B cell (primary cell): Measurements from ENCODE around the gene FUT6. TPM values are rescaled to one million over a fixed set of nuclear protein-coding genes. Genes with fewer than 3 reads are reported as not detected.

Experiments
- ATAC-seq: fragments of 200-7000 bp; cut with Tn5 transposase; one replicate; pipeline ENCODE4 v1.10.0; 2021; ENCODE audit warnings: low read depth, mild to moderate bottlenecking, moderate number of reproducible peaks, moderate library complexity
- CTCF ChIA-PET: fragments of 350-600 bp; sonication (Branson Sonifier 250); formaldehyde crosslinking; loops from one replicate; lab custom pipeline; 2021; ENCODE audit warnings: antibody characterized with exemption, inconsistent platforms; lab: Charles Lee
- POLR2A ChIA-PET: fragments of 350-600 bp; sonication (Branson Sonifier 250); formaldehyde crosslinking; loops from one replicate; lab custom pipeline; 2021; ENCODE audit warnings: antibody characterized with exemption; lab: Charles Lee
- DNase-seq: peaks from one replicate; pipeline ENCODE4 v3.0.0; 2013
- H2AFZ ChIP-seq: 2 replicates; pipeline ENCODE4 v1.6.1; 2012; ENCODE audit warnings: mild to moderate bottlenecking, low read depth, low read length; ENCODE audit not compliant: insufficient read depth, poor library complexity, severe bottlenecking
- H3K27ac ChIP-seq, 2 donors: 1 replicate in 1 of 2; 2 replicates in 1 of 2; pipeline ENCODE4 v1.5.1; 2012 to 2013; ENCODE audit warnings: low read length in 2 of 2, mild to moderate bottlenecking in 2 of 2, moderate library complexity in 1 of 2
- H3K27me3 ChIP-seq, 4 experiments: fragments of 200-600 bp in 1 of 4; sonication (generic) in 1 of 4; replicated peaks in 1 of 4; 1 replicate in 2 of 4; 2 replicates in 2 of 4; pipeline versions ENCODE4 v1.6.1 to v1.7.0; 2013 to 2016; ENCODE audit warnings: low read length in 3 of 4, mild to moderate bottlenecking in 2 of 4, mixed read lengths in 1 of 4, moderate library complexity in 1 of 4; ENCODE audit not compliant: insufficient read depth in 4 of 4, control insufficient read depth in 3 of 4; ENCODE audit errors: control extremely low read depth in 1 of 4
- H3K36me3 ChIP-seq, 2 experiments: replicated peaks in 1 of 2; 1 replicate in 1 of 2; 2 replicates in 1 of 2; pipeline versions ENCODE4 v1.6.1 to v1.7.1; 2013; ENCODE audit warnings: low read length in 1 of 2; ENCODE audit not compliant: insufficient read depth in 2 of 2, control insufficient read depth in 1 of 2; ENCODE audit errors: control extremely low read depth in 1 of 2, extremely low read depth in 1 of 2
- H3K4me1 ChIP-seq, 2 donors: fragments of 200-600 bp in 1 of 2; sonication (generic) in 1 of 2; 1 replicate in 1 of 2; 2 replicates in 1 of 2; pipeline versions ENCODE4 v1.5.1 to v1.6.1; 2013 to 2017; ENCODE audit warnings: low read length in 2 of 2; ENCODE audit not compliant: control insufficient read depth in 2 of 2, insufficient read depth in 2 of 2
- H3K4me2 ChIP-seq: replicated peaks from 2 replicates; pipeline ENCODE3; 2012; ENCODE audit warnings: mild to moderate bottlenecking, low read depth, low read length; ENCODE audit not compliant: poor library complexity, severe bottlenecking
- H3K4me3 ChIP-seq, 5 experiments: fragments of 200-600 bp in 1 of 5; sonication (generic) in 1 of 5; 1 replicate in 3 of 5; 2 replicates in 2 of 5; pipeline versions ENCODE4 v1.5.1 to v1.7.0; 2011 to 2016; ENCODE audit warnings: low read length in 4 of 5, mild to moderate bottlenecking in 4 of 5, low read depth in 2 of 5, control low read depth in 1 of 5, moderate library complexity in 1 of 5; ENCODE audit not compliant: insufficient read depth in 1 of 5; ENCODE audit errors: control extremely low read depth in 1 of 5, extremely low read depth in 1 of 5
- H3K79me2 ChIP-seq: fragments of 200-600 bp; sonication (generic); one replicate; pipeline ENCODE4 v1.6.0; 2016; ENCODE audit warnings: low read length; ENCODE audit not compliant: control insufficient read depth, insufficient read depth
- H3K9ac ChIP-seq: fragments of 200-600 bp; sonication (generic); 2 replicates; pipeline ENCODE4 v1.6.1; 2017; ENCODE audit warnings: mild to moderate bottlenecking, low read length, moderate library complexity
- H3K9me3 ChIP-seq, 3 donors: one replicate each; pipeline versions ENCODE4 v1.6.1 to v1.7.1; 2013; ENCODE audit warnings: low read length in 2 of 3; ENCODE audit not compliant: control insufficient read depth in 2 of 3, insufficient read depth in 1 of 3; ENCODE audit errors: control extremely low read depth in 1 of 3
- H4K20me1 ChIP-seq: 2 replicates; pipeline ENCODE4 v1.6.0; 2012; ENCODE audit warnings: mild to moderate bottlenecking, low read length; ENCODE audit not compliant: insufficient read depth, control insufficient read depth, poor library complexity, severe bottlenecking
- H3K27ac Mint-ChIP-seq: one replicate; pipeline ENCODE4 v1.8.0; 2021; ENCODE audit warnings: mixed read lengths
- H3K27me3 Mint-ChIP-seq: one replicate; pipeline ENCODE4 v1.8.0; 2021; ENCODE audit warnings: mixed read lengths
- H3K4me1 Mint-ChIP-seq: one replicate; pipeline ENCODE4 v1.8.0; 2021; ENCODE audit warnings: mixed read lengths
- H3K4me3 Mint-ChIP-seq: one replicate; pipeline ENCODE4 v1.8.0; 2021; ENCODE audit warnings: mixed read lengths
- H3K9me3 Mint-ChIP-seq: one replicate; pipeline ENCODE4 v1.8.0; 2022; ENCODE audit warnings: mixed read lengths; ENCODE audit not compliant: insufficient read depth
- EZH2 ChIP-seq: IDR thresholded peaks from 2 replicates; pipeline ENCODE4 v1.6.1; 2012; ENCODE audit warnings: borderline replicate concordance, low read depth, mild to moderate bottlenecking, moderate library complexity, low read length; ENCODE audit not compliant: insufficient read depth, poor library complexity, severe bottlenecking
- WGBS: methylation state at CpG from one replicate; pipeline ENCODE4 v1.1.5; 2013; ENCODE audit warnings: missing lambda C conversion rate; ENCODE audit not compliant: insufficient coverage; 5-methylcytosine and 5-hydroxymethylcytosine counted together
- intact Hi-C: fragments of 100-400 bp; cut with micrococcal nuclease; formaldehyde crosslinking; loops from one replicate; pipeline ENCODE4 v1.10.0; 2022
- polyA plus RNA-seq: library from polyadenylated mRNA; depleted of rRNA; stranded (reverse); fragments of >200 nt; gene quantifications from 2 replicates; pipeline ENCODE4 v1.2.3, GENCODE V29; 2012
- total RNA-seq, 2 donors: library from RNA; stranded (reverse); fragments of 120-200 nt in 1 of 2; gene quantifications; 1 replicate in 1 of 2; 2 replicates in 1 of 2; pipeline versions ENCODE4 v1.2.3 to v1.2.4, GENCODE V29; 2013 to 2022
- TF ChIP-seq, protein P1 (sequence below): fragments of 200-600 bp; IDR thresholded peaks from one replicate; pipeline ENCODE4 v1.8.0; 2022; ENCODE audit warnings: antibody characterized with exemption, mild to moderate bottlenecking

The FUT6 gene
- total and polyA plus RNA-seq, 2 donors (not counting 1 experiment from before 2014, with no cell fraction given): 0.03 TPM; not detected in 1

DNA sequence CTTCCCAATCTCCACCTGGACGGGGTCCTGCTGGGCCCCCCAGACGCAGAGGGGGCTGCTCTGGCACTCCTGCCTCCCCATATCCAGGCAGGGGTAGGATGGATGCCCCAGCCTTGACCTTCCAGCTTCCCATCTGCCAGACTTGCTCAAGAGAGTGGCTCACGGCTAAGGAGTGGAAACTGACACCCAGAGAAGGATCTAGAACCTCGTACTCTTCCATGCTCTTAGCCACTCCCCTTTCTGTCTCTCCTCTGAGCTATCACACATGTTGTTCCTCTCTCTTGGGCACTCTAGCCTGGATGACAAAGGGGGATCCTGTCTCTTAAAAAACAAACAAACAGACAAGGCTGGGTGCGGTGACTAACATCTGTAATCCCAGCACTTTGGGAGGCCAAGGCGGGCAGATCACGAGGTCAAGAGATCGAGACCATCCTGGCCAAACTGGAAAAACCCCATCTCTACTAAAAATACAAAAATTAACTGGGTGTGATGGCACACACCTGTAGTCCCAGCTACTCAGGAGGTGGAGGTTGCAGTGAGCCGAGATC, 43.0 kb upstream of the FUT6 start:
- no peak overlapping the region for H3K4me3 ChIP-seq
- peaks cover 0 to 5% (median 0%) of the 10 kb centered on the region in 3 donors for H3K9me3 ChIP-seq
- CTCF ChIA-PET: no interaction called here
- no peaks in the 10 kb centered on the region for H3K36me3 ChIP-seq
- no peak overlapping the region for H3K9ac ChIP-seq
- intact Hi-C loops: no loop called here
- no peaks in the 10 kb centered on the region for H3K9me3 Mint-ChIP-seq
- H3K4me1 ChIP-seq: no peaks in the 10 kb centered on the region
- no peak overlapping the region for H3K4me3 Mint-ChIP-seq
- ATAC-seq: no peak
- no peak for DNase-seq
- H4K20me1 ChIP-seq: no peaks in the 10 kb centered on the region
- H3K27ac Mint-ChIP-seq: no peak overlapping the region
- no peak overlapping the region for H3K27ac ChIP-seq
- POLR2A ChIA-PET: no interaction called here
- peaks cover 15% of the 10 kb centered on the region for H3K27me3 Mint-ChIP-seq
- 33% methylated on average over 5 of the region's 9 CpGs for WGBS
- no peaks in the 10 kb centered on the region for H3K79me2 ChIP-seq
- no peak overlapping the region for H3K4me2 ChIP-seq
- H2AFZ ChIP-seq: no peak overlapping the region
- TF ChIP-seq, protein P1, sequence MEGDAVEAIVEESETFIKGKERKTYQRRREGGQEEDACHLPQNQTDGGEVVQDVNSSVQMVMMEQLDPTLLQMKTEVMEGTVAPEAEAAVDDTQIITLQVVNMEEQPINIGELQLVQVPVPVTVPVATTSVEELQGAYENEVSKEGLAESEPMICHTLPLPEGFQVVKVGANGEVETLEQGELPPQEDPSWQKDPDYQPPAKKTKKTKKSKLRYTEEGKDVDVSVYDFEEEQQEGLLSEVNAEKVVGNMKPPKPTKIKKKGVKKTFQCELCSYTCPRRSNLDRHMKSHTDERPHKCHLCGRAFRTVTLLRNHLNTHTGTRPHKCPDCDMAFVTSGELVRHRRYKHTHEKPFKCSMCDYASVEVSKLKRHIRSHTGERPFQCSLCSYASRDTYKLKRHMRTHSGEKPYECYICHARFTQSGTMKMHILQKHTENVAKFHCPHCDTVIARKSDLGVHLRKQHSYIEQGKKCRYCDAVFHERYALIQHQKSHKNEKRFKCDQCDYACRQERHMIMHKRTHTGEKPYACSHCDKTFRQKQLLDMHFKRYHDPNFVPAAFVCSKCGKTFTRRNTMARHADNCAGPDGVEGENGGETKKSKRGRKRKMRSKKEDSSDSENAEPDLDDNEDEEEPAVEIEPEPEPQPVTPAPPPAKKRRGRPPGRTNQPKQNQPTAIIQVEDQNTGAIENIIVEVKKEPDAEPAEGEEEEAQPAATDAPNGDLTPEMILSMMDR: no peak
- no peak for TF ChIP-seq EZH2
- H3K4me1 Mint-ChIP-seq: peaks cover 2% of the 10 kb centered on the region
- peaks cover 0 to 18% (median 0%) of the 10 kb centered on the region in 4 experiments for H3K27me3 ChIP-seq

DNA sequence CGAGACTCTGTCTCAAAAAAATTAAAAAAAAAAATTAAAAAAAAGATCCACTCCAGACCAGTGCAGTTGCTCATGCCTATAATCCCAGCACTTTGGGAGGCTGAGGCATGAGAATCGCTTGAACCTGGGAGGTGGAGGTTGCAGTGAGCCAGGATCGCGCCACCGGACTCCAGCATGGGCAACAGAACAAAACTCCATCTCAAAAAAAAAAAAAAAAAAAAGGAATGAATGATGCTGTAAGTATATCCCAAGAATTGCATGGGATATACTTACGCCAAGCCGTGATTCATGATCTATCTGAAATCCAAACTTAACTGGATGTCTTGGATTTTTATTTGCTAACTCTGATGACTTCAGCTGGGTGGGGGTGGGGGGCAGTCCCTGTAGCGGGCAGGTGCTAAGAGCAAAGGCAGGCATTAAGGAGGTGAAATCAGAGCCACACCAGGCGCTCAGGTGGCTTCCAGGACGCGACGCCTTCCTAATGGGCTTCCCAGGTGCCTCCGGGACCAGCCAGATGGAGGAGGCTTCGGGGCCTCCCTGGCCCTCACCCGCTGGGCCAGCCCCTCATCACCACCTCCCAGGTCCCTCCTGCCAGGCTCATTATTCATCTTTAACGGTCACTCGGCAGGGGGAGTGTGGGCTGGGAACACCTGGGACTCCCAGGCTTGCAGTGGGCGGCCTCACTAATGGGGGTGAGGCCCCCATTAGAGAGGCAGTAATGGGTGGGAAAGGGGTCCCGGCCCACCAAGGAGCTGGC, 42.2 kb upstream of the FUT6 start:
- no peaks in the 10 kb centered on the region for H3K4me1 ChIP-seq
- no peak overlapping the region for H3K4me3 ChIP-seq
- intact Hi-C loops: no loop called here
- no peaks in the 10 kb centered on the region for H4K20me1 ChIP-seq
- Mint-ChIP-seq H3K27ac (no peak overlapping the region), H3K9me3 (no peaks in the 10 kb centered on the region), H3K4me1 (peaks cover 2% of the 10 kb centered on the region), H3K4me3 (no peak overlapping the region), H3K27me3 (peaks cover 19% of the 10 kb centered on the region)
- TF ChIP-seq, protein P1: no peak
- no peak for TF ChIP-seq EZH2
- H3K4me2 ChIP-seq: no peak overlapping the region
- ATAC-seq (no peak), DNase-seq (no peak)
- H3K27me3 ChIP-seq: peaks cover 0 to 17% (median 1%) of the 10 kb centered on the region in 4 experiments
- no peaks in the 10 kb centered on the region for H3K79me2 ChIP-seq
- POLR2A ChIA-PET: no interaction called here
- H3K9ac ChIP-seq: no peak overlapping the region
- WGBS: 75% methylated on average over 4 of the region's 19 CpGs
- peaks cover 0 to 5% (median 0%) of the 10 kb centered on the region in 3 donors for H3K9me3 ChIP-seq
- CTCF ChIA-PET: no interaction called here
- no peak overlapping the region for H3K27ac ChIP-seq
- H2AFZ ChIP-seq: no peak overlapping the region
- no peaks in the 10 kb centered on the region for H3K36me3 ChIP-seq
